Superior temporal gyrus (tissue), 1 donor: ENCODE measurements around the gene GRB10.

Source experiments
- DNase-seq: peaks from one replicate; pipeline ENCODE4 v3.0.0-alpha.2; 2016; ENCODE audit errors: extremely low spot score

The GRB10 gene

DNA sequence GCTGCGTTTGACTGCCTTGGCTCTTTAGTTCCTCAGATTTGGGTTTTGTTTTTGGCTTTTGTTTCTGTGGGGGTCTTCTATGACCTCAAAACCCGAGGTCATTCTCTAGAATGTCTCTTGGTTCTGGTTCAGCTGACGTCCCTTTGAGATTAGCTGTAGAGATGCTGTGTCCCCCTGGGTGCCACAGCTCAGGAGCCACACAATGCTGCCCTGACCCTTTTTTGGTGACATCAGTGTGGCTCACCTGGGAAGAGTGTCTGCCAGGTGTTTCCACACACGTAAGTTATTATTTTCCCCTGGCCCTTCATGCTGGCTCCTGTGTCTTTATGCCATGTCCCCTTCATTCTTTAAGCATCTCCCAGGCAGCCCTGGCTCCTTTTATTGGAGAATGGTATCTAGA is 127.7 kb downstream of the GRB10 start:
- no peak for DNase-seq

DNA sequence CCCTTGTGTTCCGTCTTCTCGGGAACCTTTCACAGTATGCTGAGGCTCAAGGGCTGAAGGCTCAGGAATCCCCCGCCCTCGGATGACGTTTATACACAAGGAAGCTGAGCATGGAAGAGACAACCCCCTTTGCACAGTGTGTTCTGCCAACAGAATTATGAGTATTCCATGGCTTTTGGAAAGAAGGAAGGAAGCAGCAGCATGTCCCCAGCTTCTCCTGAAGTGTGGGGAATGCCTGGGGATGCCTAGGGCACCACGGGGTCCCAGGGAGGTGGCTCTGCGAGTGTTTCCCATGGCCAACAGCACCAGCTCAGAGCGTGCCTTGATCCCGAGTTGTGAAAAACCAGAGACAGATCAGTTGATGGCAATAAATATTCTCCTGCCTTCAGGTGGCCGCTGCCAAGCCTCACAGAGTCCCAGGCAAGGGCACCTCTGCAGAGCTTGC is 128.7 kb downstream of the GRB10 start:
- DNase-seq: no peak

DNA sequence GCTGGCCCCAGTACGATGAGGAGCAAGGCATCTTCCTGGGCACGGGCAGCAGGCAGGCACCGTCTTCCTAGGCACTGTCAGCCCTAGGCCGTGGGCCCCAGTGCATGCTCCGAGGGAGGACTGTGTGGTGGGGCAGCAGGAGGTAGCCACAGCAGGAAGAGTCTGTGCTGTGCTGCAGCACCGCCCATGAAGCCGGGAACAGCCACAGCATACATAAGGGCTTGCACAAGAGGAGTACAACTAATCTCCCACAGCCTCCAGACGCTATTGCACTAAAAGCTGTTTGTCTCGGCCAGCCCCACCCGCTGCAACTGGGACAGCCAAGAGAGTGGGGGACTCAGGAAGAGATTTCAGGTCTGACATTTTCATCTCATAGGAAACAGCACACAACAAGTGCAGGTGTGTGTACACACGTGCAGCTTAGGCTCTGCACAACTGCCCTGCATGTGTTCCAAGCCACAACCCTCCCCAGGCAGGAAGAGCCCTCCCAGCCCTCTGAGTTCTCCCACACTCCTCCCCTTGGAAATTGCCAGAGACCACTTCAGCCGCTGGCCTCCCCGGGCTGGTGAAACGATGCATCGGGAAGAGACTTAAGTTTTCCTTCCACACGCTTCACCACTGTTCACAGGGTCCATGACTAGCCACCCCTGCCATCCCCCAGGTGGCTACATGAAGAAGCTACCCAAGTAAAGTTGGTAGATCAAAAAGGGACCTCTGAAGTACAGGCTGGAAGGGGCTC is 129.4 kb downstream of the GRB10 start:
- peak; percentile 46 for DNase-seq

DNA sequence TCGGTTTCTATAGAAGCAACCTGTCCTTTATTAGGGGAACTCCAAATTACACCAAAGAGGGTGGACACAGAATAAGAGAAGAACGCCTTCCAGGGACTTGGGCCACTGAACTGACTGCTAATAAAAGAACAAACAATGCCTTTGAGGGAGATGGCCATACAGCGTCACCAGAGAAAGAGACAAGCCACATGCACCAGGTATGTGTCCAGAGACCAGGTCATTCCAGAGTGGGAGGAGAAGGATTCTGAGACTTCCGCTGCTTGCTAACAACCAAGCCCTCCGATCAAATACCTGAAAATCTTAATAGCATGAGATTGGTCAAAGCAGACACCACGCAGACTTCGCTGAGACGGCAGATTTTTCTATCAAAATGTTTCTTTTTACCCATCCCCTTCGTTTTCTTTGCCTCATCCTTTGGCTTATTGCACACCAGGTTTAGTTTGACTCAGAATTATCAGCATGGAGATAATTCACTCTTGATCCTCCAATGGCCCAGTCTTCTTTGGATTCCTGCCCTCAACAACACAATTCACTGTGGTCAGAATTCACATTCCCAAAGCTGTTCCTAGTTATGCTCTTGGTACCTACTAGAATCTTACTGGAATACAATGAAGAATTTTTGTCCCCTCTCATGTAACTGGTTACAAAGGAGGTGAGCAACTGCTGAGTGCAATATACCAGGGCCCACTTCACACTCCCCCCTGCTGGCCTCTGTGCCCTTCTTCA is 130.1 kb downstream of the GRB10 start:
- DNase-seq: no peak

DNA sequence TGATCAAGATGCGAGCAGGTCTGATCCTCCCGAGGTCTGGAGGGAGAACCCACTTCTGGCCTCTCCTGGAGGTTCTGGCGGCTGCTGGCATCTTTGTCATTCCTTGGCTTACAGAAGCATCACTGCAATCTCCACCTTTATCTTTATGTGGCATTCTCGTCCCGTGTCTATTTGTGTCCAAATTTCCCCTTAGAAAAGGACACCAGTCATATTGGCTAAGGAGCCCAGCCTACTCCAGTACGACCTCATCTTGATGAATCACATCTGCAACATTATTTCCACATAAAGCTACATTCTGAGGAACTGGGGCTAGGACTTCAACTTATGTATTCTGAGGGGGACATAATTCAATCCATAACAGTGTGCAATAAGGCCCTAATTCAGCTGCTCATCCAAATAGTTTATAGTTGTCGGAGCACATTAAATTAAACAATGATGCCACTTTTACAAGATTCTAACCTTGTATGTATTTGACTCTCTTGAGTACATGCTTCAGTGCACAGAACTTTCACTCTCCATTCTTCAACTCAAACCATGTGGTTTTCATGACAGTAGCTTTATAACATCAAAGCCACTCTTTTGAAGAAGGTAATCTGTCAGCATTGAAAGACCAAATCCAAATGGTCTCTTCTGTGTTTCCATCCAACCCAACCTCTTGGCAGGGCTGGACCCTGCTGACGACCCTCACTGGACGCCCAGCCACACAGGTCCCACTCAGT is 131.3 kb downstream of the GRB10 start:
- DNase-seq: no peak

DNA sequence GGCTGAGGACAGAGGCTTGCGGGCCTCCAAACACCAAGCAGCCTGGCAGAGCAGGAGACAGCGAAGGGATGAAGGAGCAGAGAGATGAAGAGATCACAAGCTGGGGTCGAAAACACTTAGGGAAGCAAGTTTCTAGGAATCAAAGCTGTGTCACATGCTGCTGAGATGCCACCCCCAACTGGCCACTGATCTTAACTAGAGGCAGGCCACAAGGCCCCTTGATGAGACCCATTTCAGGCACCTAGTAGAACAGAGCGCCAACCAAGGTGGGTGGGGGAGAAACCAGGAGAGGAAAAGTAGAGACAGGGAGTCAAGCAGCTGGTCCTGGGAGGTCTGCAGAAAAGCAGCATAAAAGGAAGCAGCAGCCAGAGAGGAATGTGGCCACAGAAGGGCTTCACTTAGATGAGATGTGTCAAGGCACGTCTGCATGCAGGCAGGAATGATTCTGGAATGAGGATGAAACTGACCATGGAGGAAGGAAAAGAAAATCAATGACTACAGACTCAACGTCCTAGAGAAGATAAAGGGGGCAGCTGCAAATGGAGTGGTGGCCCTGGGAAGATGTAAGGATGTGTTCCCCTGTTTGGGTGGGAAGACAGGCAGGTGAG is 132.5 kb downstream of the GRB10 start:
- DNase-seq: no peak

DNA sequence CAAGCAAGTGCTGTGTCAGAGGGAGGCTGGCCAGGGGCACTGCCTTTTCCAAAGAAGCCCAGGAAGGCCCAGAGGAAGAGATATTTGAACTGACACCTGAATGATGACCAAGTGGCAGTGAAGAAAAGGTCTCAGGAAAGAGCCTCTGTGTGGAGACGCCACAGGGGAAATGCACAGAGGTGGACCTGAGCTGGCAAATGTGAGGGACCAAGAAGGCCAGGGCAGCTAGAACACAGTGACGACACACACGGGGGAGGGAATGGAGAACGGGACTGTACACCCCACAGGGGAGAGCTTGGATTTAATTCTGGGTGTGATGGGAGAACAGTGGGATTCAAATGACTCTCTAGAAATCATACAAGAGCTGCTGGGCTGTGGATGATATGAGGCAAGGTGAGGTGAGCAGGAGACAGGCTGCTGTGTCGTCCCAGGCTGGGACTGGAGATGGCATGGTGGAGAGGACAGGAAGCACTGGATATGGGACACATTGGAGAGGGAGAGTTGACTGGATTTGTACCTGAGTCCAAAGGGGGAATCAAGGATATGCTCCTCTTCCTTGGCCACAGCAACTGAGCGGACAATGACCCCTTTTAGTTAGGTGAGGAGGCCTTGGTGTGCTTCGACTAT is 133.3 kb downstream of the GRB10 start:
- DNase-seq: no peak

DNA sequence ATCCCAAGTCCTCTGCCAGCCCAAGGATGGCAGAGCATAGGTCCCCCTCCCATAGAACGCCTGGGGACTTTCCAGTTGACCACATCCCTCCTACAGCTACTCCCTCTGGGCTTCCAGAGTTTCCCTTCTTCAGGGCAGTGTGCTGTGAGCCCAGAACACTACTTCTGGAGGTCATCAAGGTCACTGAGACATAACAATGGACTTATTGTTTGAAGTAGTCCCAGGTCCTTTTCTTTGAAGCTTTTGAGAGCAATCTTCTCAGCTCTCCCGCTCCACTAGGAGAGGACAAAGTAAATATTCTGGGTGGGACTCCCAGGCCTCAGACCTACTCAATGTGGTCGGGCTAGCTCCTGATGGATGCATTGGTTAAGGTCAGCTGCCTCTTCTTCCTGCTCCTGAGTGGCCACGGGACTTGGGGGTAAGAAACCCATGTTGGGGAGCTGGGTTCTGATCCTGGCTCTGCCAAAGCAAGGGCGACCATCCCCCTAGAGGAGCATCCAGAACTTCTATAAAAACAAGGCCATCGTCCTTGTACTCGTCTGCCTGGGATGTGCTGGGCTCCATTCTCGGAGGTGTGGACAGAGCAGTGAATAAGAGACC is 134.0 kb downstream of the GRB10 start:
- DNase-seq: no peak

DNA sequence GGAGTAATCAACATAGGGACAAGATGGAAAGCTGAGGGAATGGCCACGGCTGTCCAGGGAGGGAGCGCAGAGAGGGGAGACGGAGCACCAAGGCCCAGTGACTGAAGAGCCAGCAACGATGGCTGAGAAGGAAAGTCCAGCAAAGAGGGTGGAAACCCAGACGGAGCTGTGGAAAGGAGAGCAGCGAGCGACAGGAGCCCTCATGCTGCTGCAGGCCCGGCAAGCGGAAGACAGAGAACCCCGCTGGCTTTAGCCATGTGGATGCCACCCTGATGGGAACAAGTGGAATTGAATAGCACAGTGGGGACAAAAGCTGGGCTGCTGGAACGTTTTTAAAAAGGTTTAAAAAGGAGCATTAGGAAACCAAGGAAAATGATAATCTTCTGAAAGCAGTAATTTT is 134.6 kb downstream of the GRB10 start:
- DNase-seq: no peak

DNA sequence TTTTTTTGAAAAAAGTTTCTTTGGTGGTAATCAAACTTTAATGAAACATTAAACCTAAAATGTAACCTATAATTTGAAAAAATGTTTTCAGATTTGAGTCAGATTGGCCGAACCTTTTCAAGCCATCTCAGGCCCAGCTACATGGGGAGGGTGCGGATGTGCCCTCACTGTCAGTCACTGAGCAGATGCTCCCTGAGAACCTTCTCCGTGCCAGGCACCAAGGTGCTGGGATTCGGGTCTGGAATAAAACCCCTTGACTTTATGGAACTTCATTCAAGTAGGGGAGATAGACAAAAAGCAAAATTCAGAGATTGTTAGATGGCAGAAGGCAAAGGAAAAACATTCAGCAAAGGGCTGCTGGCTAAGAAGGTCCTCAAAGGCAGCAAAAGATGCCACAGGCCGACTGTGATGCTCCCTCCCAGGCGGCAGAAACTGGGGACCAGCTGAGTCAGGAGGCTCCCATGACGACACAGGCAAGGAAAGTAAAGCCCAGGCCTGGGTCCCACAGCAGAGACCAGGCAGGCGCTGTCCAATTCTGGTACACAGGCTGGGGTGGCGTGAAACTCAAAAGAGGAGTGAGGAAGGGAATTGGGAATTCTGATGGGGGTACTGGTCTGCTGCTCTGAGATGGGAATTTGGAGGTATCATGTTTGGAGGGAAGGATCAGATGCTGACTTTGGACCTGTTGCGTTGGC is 135.3 kb downstream of the GRB10 start:
- no peak for DNase-seq

DNA sequence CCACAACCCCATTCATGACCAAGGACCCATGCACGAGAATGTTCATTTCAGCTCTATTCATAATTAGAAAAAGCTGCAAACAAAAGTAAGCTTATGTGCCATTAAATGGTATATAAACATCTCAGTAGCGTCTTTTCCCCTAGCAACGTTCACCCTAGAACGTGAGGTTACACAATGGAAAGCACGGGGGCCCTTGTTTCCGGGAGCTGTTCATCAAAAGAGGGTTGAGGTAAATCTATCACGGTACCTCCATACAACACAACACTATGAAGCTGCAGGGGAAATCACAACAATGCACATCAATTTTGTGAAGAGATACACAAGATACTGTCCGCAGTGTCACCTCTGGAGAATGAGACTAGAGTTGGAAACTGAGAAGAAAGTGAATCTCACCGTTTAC is 136.6 kb downstream of the GRB10 start:
- no peak for DNase-seq

DNA sequence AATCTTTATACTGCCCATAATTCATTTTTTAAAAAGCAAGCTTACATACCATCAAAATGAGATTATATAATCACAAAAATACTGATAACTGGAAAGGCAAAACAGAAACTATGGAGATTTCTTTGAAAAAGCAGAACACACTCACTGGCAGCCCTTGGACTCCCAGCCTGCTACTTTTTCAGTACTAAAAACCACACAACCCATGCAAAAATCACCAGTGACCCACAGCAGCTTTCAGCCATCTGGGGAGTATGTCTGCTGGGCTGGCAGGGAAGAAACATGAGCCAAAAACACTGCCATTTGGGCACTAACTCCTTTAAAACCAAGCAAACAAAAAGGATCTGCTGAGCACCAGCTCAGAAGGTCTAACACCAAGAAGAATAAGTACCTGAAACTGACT is 137.5 kb downstream of the GRB10 start:
- no peak for DNase-seq

DNA sequence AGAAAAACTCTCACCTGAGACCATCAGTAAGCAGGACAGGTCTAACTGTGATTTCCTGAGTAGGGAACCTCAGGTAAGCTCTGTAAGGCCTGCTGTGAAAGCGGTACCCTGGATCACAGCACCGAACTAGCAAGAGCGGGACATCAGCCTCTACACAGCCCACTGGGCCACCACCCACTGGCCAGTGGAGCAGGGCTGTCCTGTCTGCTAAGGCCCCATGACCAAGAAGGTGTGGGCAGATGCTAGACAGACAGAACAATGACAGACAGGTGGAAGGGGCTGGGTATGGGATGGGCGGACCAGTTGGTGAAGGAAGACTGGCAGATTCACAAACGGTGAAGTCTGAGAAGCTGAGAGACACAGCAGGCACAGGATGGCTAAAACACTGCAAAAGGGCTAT is 138.1 kb downstream of the GRB10 start:
- no peak for DNase-seq

DNA sequence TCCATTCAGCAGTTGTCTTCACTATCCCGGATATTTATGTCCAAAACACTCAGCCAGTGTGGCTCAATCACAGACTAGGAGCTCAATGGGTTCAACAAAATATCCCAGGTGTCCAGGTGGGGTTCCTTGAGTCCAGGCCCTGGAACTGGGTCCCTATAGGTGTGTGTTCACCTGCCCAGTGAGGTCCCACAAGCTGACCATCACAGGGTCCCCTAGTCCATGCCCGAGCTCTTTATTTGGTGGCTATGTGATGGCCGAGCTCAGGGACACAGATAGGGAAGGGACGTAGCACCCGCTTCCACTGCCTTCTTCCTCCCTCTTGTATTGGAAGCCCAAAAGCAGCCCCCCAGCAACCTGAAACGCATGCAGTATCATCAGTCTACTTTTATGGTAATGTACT is 138.6 kb downstream of the GRB10 start:
- DNase-seq: no peak

DNA sequence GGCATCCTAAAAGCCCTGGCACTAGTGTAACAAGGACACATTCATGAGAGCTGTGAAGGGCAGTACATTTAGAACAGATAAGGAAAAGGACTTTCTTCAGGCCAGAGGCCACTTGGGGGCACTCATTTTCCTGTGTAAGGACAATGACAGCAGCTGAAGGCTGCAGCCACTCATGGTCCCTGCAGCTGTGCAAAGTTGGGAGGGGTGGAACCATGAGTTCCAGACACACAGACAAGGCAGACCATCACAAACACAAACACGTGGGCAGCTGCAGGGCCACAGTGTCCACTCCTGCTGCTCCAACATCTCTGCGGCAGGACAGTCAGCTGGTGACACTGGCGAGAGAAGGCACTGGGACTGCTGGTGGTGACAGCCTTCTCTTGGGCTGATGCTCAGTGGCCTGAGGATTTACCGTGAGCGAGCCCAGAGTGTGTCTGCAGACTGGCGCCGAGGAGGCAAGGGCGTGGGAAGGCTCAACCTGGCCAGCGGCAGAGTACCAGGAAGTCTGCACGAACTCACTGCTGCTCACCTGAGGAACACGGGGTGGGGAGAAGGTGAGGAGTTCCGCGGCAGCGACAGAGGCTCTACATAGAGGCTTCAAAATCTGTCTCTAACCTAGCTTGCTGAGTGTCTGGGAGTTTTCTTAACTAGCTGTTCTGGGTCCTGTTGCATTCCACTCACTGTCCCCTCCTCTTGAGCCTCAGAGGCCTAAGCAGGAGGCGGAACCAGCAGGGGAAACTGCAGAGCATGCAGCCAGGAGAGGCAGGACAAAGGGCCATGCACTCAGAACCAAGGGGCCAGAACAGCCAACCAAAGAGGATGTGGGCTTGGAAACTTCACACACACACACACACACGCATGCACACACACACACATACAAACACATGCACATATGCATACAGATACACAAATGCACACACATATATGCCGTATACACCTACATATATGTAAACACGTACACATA is 141.0 kb downstream of the GRB10 start:
- DNase-seq: peak; percentile 97

DNA sequence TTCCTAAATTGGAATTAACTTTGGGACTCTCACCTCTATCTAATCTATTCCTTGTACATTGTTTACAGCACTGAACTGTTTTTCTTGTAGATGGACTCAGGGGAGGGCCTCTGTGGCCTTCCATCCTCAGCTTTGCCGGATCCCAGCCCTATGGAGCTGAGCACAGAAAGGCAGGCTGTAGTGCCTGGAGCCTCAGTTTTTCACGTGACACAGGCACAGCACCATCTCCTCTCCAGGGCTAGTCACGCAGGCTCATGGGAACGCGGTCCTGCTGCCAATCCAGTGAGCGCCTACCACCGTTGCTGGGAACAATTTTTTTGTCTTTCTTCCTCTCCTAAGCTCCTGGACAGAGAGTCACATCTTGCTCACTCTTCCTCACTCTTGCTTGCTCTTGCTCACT is 141.9 kb downstream of the GRB10 start:
- peak; percentile 62 for DNase-seq

DNA sequence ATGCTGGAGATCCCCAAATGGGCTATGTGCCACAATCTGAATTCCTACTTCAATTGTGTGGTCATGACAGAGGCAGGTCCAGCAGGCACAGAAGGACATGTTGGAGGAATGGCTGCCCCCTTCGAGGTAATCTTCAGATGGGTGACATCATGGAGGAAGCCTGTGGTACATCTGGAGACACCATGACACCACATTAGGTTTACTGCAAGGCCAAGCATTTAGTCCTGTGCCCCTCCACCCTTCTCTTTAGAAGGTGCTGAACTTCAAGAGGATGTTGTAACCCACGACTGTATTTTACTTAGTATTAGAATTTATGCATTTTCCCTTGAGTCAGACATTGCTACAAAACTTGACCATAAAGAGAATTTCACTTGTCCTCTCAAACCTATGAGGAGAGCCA is 142.4 kb downstream of the GRB10 start:
- DNase-seq: no peak

DNA sequence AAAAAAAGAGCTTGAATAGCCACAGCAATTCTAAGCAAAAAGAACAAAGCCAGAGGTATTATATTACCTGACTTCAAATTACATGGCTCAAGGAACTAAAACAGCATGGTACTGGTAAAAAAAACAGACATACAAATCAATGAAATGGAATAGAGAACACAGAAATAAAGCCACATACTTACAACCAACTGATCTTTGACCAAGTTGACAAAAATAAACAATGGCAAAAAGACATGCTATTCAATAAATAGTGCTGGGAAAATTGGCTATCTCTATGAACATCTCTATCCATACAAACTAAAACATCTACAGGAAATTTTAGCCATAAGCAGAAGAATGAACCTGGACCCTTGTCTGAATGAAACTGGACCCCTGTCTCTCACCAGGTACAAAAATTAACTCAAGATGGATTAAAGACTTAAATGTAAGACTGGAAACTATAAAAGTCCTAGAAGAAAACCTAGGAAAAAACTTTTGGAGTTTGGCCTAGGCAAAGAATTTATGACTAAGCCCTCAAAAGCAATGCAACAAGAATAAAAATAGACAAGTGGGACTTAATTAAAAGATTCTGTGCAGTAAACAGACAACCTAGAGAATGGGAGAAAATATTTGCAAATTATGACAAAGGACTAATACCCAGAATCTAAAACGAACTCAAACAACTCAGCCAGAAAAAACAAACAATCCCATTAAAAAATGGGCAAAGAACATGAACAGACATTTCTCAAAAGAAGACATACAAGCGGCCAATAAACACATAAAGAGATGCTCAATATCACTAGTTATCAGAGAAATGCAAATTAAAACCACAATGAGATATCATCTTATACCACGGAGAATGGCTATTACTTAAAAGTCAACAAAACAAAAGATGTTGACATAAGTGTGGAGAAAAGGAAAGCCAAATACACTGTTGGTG is 144.7 kb downstream of the GRB10 start:
- DNase-seq: no peak

DNA sequence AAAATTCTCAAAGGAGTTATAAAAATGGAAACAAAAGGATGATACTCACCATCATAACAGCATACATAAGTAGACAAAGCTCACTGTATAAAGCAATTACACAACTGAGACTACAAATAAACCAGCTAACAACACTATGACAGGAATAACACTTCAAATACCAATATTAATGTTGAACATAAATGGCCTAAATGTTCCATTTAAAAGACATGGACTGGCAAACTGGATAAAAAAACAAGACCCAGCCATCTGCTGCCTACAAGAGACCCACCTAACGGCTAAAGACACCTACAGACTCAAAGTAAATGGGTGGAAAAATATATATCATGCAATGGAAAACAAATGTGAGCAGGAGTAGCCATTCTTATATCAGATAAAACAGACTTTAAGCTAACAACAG is 148.3 kb downstream of the GRB10 start:
- no peak for DNase-seq
